SK-N-SH (cell line): ENCODE results near the gene PROX1. TPM values are rescaled to one million over a fixed set of nuclear protein-coding genes. Genes with fewer than 3 reads are reported as not detected.

ENCODE experiments used
- CTCF ChIA-PET: fragments of 300-600, 350-600 bp; formaldehyde crosslinking; extraction: SDS; loops from one replicate; lab custom pipeline; 2021; lab: Yijun Ruan, JAX
- POLR2A ChIA-PET: fragments of 350-600 bp; sonication (Branson Sonifier 250); formaldehyde crosslinking; extraction: SDS; loops from one replicate; lab custom pipeline; 2020; ENCODE audit warnings: antibody characterized with exemption, inconsistent platforms; lab: Yijun Ruan, JAX
- DNase-seq: peaks from one replicate; pipeline ENCODE4 v3.0.0; 2012
- H2AFZ ChIP-seq: fragments of 200-600 bp; sonication (generic); 2 replicates; pipeline ENCODE4 v1.8.1; 2016; ENCODE audit warnings: antibody characterized with exemption, mild to moderate bottlenecking, low read depth
- H3F3A ChIP-seq: fragments of 200-600 bp; sonication (generic); replicated peaks from 2 replicates; pipeline ENCODE3; 2016; ENCODE audit warnings: antibody characterized with exemption, mild to moderate bottlenecking; ENCODE audit not compliant: insufficient read depth
- H3K27ac ChIP-seq, 2 experiments: fragments of 200-500 bp in 1 of 2; fragments of 200-600 bp in 1 of 2; sonication (Bioruptor generic) in 1 of 2; sonication (generic), shearing (Covaris generic) in 1 of 2; 2 replicates each; pipeline versions ENCODE4 v1.5.1 to v1.6.1; 2014 to 2016; ENCODE audit warnings: low read depth in 2 of 2, inconsistent platforms in 1 of 2, low read length in 1 of 2, mild to moderate bottlenecking in 1 of 2, mixed read lengths in 1 of 2
- H3K27me3 ChIP-seq: fragments of 200-600 bp; sonication (generic), shearing (Covaris generic); 2 replicates; pipeline ENCODE4 v1.6.1; 2016; ENCODE audit warnings: mixed run types; ENCODE audit not compliant: insufficient read depth
- H3K36me3 ChIP-seq, 2 experiments: fragments of 200-500 bp in 1 of 2; fragments of 200-600 bp in 1 of 2; sonication (Bioruptor generic) in 1 of 2; sonication (generic) in 1 of 2; replicated peaks in 1 of 2; 2 replicates each; pipeline versions ENCODE3 to v1.5.1; 2014 to 2016; ENCODE audit warnings: low read length in 1 of 2, mild to moderate bottlenecking in 1 of 2; ENCODE audit not compliant: insufficient read depth in 2 of 2, control insufficient read depth in 1 of 2
- H3K4me1 ChIP-seq, 2 experiments: fragments of 200-500 bp in 1 of 2; fragments of 200-600 bp in 1 of 2; sonication (Bioruptor generic) in 1 of 2; sonication (generic), shearing (Covaris generic) in 1 of 2; 2 replicates each; pipeline versions ENCODE4 v1.5.1 to v1.6.1; 2014 to 2016; ENCODE audit warnings: low read depth in 1 of 2, low read length in 1 of 2, mixed run types in 1 of 2; ENCODE audit not compliant: insufficient read depth in 2 of 2, control insufficient read depth in 1 of 2
- H3K4me2 ChIP-seq: fragments of 200-600 bp; sonication (generic), shearing (Covaris generic); 2 replicates; pipeline ENCODE4 v1.6.1; 2017; ENCODE audit warnings: mixed run types
- H3K4me3 ChIP-seq, 2 experiments: fragments of 200-500 bp in 1 of 2; fragments of 200-600 bp in 1 of 2; sonication (Bioruptor generic) in 1 of 2; sonication (generic), shearing (Covaris generic) in 1 of 2; 2 replicates each; pipeline versions ENCODE4 v1.5.1 to v1.8.1; 2014 to 2016; ENCODE audit warnings: low read depth in 2 of 2, inconsistent platforms in 1 of 2, low read length in 1 of 2, mild to moderate bottlenecking in 1 of 2, mixed read lengths in 1 of 2, moderate library complexity in 1 of 2
- H3K79me2 ChIP-seq: fragments of 200-600 bp; sonication (generic); 2 replicates; pipeline ENCODE4 v1.8.1; 2017; ENCODE audit warnings: mild to moderate bottlenecking; ENCODE audit not compliant: insufficient read depth
- H3K9ac ChIP-seq: fragments of 200-600 bp; sonication (generic); 2 replicates; pipeline ENCODE4 v1.6.1; 2017; ENCODE audit warnings: mixed run types
- H3K9me2 ChIP-seq: fragments of 200-600 bp; sonication (generic); 2 replicates; pipeline ENCODE4 v1.6.1; 2017; ENCODE audit warnings: mixed run types
- H3K9me3 ChIP-seq: fragments of 200-600 bp; sonication (generic); 2 replicates; pipeline ENCODE4 v1.6.1; 2017; ENCODE audit warnings: mixed run types, mild to moderate bottlenecking, moderate library complexity
- H4K20me1 ChIP-seq: fragments of 200-600 bp; sonication (generic); 2 replicates; pipeline ENCODE4 v1.6.1; 2017; ENCODE audit warnings: mild to moderate bottlenecking, mixed run types; ENCODE audit not compliant: insufficient read depth
- CHD2 ChIP-seq: fragments of 150-350 bp; IDR thresholded peaks from 2 replicates; pipeline ENCODE4 v1.6.1; 2018; ENCODE audit warnings: low read length; ENCODE audit not compliant: partially characterized antibody
- ELF1 ChIP-seq: IDR thresholded peaks from 2 replicates; pipeline ENCODE4 v1.4.0; 2012
- EZH2phosphoT487 ChIP-seq: fragments of 200-600 bp; sonication (generic); IDR thresholded peaks from 2 replicates; pipeline ENCODE4 v1.6.1; 2017; ENCODE audit warnings: low read depth, mixed run types, mild to moderate bottlenecking, antibody characterized with exemption, moderate library complexity, borderline replicate concordance
- GABPA ChIP-seq: IDR thresholded peaks from 2 replicates; pipeline ENCODE4 v1.4.0; 2012; ENCODE audit warnings: low read depth, mild to moderate bottlenecking
- JUND ChIP-seq: IDR thresholded peaks from 2 replicates; pipeline ENCODE4 v1.4.0; 2012
- MEF2A ChIP-seq: IDR thresholded peaks from 2 replicates; pipeline ENCODE4 v1.4.0; 2012; ENCODE audit warnings: low read depth, borderline replicate concordance
- PBX3 ChIP-seq: IDR thresholded peaks from 2 replicates; pipeline ENCODE4; 2012
- RCOR1 ChIP-seq: fragments of 150-350 bp; IDR thresholded peaks from 2 replicates; pipeline ENCODE4 v1.6.1; 2017; ENCODE audit warnings: antibody characterized with exemption, low read length
- RFX5 ChIP-seq: IDR thresholded peaks from 2 replicates; pipeline ENCODE4 v1.6.1; 2012; ENCODE audit warnings: mild to moderate bottlenecking, improper control_type of control experiment, low read length
- SMC3 ChIP-seq: IDR thresholded peaks from 2 replicates; pipeline ENCODE4 v1.6.1; 2012; ENCODE audit warnings: low read depth, low read length, improper control_type of control experiment
- WGBS: methylation state at CpG from one replicate; pipeline ENCODE4 v1.1.6; 2017; ENCODE audit warnings: low lambda C conversion rate; 5-methylcytosine and 5-hydroxymethylcytosine counted together
- polyA plus RNA-seq, 3 experiments: library from polyadenylated mRNA; depleted of rRNA; stranded (reverse); fragments of >200 nt; gene quantifications; 2 replicates each; pipeline ENCODE4 v1.2.3, GENCODE V29; 2012
- TF ChIP-seq, protein P1 (sequence below): IDR thresholded peaks from 2 replicates; pipeline ENCODE4 v1.4.0; 2012; ENCODE audit warnings: low read depth, borderline replicate concordance

The PROX1 gene
- polyA plus RNA-seq, 1 of the 3 experiments (the other 2 are of a cell fraction): 0.25 TPM

- Histone ChIP-seq H3F3A (no peaks in the 10 kb centered on the region), H3K9me3 (no peaks in the 10 kb centered on the region), H3K36me3 (peaks cover 0 to 38% of the 10 kb centered on the region in 2 experiments), H3K4me3 (no peak overlapping the region), H3K9me2 (no peaks in the 10 kb centered on the region), H3K4me1 (peaks cover 0 to 7% of the 10 kb centered on the region in 2 experiments; a peak in 2 of 4 replicates), H3K4me2 (no peak overlapping the region), H4K20me1 (no peaks in the 10 kb centered on the region), H3K27ac (no peak overlapping the region), H3K9ac (no peak overlapping the region), H3K27me3 (no peaks in the 10 kb centered on the region), H3K79me2 (no peaks in the 10 kb centered on the region), H2AFZ (no peak overlapping the region)
- no peak for TF ChIP-seq CHD2
- TF ChIP-seq SMC3: no peak
- TF ChIP-seq RCOR1: no peak
- TF ChIP-seq PBX3: no peak
- TF ChIP-seq ELF1: no peak
- TF ChIP-seq JUND: no peak
- no peak for TF ChIP-seq EZH2phosphoT487
- no peak for TF ChIP-seq MEF2A
- TF ChIP-seq RFX5: no peak
- ChIA-PET POLR2A (no interaction called here), CTCF (no interaction called here)
- no peak for DNase-seq
- 74% methylated on average over 4 of the region's 4 CpGs for whole genome bisulfite sequencing
Measured at GRCh38 chr1:214039394-214040018, 51.7 kb downstream of the PROX1 start.

- Histone ChIP-seq H3F3A (no peaks in the 10 kb centered on the region), H3K4me3 (no peak overlapping the region), H4K20me1 (no peaks in the 10 kb centered on the region), H3K36me3 (peaks cover 0 to 12% of the 10 kb centered on the region in 2 experiments), H3K9me3 (no peaks in the 10 kb centered on the region), H2AFZ (no peak overlapping the region), H3K9me2 (no peaks in the 10 kb centered on the region), H3K4me1 (peaks cover 0 to 5% of the 10 kb centered on the region in 2 experiments; a peak in 2 of 4 replicates), H3K27ac (no peak overlapping the region; a peak in 1 of 4 replicates), H3K27me3 (no peaks in the 10 kb centered on the region), H3K9ac (no peak overlapping the region), H3K4me2 (no peak overlapping the region), H3K79me2 (no peaks in the 10 kb centered on the region)
- CTCF ChIA-PET: no interaction called here
- POLR2A ChIA-PET: no interaction called here
- WGBS: 60% methylated on average over 3 of the region's 3 CpGs
- no peak for TF ChIP-seq GABPA
- TF ChIP-seq, protein P1, sequence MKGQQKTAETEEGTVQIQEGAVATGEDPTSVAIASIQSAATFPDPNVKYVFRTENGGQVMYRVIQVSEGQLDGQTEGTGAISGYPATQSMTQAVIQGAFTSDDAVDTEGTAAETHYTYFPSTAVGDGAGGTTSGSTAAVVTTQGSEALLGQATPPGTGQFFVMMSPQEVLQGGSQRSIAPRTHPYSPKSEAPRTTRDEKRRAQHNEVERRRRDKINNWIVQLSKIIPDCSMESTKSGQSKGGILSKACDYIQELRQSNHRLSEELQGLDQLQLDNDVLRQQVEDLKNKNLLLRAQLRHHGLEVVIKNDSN: no peak
- no peak for DNase-seq
Measured at GRCh38 chr1:214043167-214043566, 55.4 kb downstream of the PROX1 start.
